Stimulated activated naive CD8-positive, alpha-beta T cell treated with anti-CD3 and anti-CD28 coated beads, Interleukin-15, Interleukin-2, amounts not matched to agents 100 U/mL and 50 U/mL, for 24 hours (primary cell): ENCODE measurements around the gene SOX3.

Experiments used
- ATAC-seq: fragments of 150-1000 bp; cut with Tn5 transposase; one replicate; pipeline ENCODE4 v1.10.0; 2021
- DNase-seq: peaks from one replicate; pipeline ENCODE4 v3.0.0; 2021

The SOX3 gene

DNA sequence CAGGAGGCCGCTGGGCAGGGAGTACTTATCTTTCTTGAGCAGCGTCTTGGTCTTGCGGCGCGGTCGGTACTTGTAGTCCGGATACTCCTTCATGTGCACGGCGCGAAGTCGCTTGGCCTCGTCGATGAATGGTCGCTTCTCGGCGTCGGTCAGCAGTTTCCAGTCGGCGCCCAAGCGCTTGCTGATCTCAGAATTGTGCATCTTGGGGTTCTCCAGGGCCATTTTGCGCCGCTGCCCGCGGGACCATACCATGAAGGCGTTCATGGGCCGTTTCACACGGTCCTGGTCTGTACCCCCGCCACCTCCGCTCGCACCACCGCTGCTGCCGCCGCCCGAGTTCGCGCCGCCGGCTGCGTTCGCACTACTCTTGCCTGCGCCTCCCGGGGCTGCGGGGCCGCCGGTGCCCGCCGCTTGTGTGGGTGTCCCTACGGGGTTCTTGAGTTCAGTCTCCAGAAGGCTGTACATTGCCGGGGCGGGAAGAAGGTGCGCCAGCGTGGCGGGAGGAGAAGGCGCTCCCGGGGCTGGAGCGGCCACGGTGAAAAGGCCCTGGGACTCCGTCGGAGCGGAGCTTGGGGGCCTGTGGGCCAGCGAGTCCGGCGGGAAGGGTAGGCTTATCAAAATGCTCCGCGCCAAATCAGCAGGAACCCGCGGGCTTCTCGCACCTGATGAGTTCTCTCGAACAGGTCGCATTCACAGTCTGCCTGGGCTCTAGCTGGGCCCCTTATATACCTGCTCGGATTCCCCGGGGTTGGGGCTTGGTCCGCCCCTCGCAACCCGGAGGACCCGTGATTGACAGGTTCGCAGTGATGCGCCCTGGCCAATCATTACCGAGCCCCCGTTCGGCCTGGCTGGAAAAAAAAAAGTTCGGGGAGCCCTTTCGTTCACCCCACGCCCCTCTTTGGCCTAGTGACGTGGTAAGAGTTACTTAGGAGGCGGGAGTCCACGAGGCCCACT lies at the start of gene SOX3:
Gene SOX3 (minus strand): TSS at position 699 of the 954 bp plus-strand sequence. CDS start 9 bp downstream, at position 690.
- DNase-seq (no peak), ATAC-seq (no peak)

- no peak for ATAC-seq
- DNase-seq = no peak
Measured at GRCh38 chrX:140548985-140549384, 44.1 kb upstream of the SOX3 start.

GRCh38 chrX:140526171-140526570 lies 21.3 kb upstream of the SOX3 start:
- ATAC-seq (no peak), DNase-seq (no peak)

GRCh38 chrX:140525448-140525847 lies 20.6 kb upstream of the SOX3 start:
- DNase-seq (no peak), ATAC-seq (no peak)

- no peak for DNase-seq
- ATAC-seq = no peak
Measured at GRCh38 chrX:140524556-140524955, 19.7 kb upstream of the SOX3 start.

DNA sequence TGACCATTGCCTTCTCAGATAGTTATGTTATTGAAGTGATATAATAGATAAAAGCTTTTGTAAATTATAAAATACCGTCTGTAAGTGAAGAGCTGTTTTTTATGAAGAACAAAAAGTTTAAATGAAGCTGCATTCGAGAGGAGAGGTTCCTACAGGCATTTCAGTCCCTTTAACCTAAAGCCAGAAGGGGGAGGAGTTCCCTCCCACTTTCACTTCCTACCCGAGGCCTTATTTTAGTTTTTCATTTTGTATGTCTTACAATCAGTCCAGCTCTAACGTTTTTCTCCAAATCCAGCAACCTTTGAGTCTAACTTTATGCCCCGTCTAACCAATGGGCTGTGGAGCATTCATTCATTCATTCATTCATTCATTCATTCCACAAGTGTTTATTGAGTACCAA lies 16.5 kb upstream of the SOX3 start:
- DNase-seq (no peak), ATAC-seq (no peak)

GRCh38 chrX:140514554-140514953 lies 9.7 kb upstream of the SOX3 start:
- DNase-seq = no peak
- ATAC-seq = no peak

DNA sequence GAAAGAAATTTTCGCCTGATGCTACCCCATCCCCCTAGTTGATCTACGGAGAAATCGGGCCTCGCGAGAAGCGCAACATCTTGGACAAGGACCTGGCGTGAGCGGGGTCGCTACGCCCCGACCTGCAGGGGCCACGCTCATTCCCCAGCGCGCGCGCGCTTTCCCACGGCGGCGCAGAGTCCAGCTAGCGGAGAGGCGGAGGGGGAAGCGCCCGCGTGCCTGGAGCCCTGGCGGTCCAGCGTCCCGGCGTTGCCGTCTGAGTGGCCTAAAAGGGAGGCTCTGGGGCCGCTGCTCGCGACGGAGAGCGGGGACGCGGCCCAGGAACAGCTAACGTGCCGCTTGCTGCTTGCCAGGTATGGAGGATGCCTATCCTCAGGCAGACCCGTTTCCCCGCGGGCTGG lies 6.0 kb upstream of the SOX3 start:
- DNase-seq = no peak
- ATAC-seq = no peak

DNA sequence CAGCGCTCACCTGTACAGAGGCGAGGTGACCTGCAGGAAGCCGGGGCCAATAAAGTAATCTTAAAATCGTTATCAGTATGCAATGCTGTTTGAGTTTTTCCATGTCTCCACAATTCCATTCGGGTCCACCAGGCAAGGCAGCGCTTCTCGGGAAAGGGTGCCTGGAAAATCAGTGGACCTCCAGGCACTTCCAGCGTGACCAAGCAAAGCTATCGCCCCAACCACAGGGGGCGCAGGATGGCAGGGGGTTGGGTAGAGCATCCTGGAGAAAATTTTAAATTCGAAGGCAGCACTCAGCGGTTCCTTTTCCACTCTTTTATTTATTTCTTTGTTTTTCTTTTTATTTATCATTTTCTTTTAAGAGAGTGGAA lies 5.4 kb upstream of the SOX3 start:
- ATAC-seq = no peak

GRCh38 chrX:140509468-140510305 lies 4.8 kb upstream of the SOX3 start:
- DNase-seq = no peak
- ATAC-seq = no peak

More for the DNA sequence above, 5.4 kb upstream of the SOX3 start:
- DNase-seq = no peak

GRCh38 chrX:140508958-140509357 lies 4.1 kb upstream of the SOX3 start:
- no peak for ATAC-seq
- no peak for DNase-seq

DNA sequence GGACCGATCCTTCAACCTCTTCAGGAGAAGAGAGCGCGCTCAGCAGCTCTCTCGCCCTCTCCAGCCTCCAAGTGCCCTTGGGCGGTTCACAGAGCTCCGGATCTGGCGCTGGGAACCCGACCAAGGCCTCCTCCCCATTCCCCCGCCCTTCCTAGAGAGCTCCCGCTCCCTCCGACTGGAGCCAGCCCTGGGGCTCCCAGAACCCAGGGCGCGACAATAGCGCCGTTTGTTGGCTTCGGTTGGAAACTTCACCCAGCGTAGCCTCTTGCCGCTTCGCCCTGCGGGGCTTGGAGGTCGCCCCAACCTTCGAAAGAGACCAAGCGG lies 3.1 kb upstream of the SOX3 start:
- ATAC-seq (no peak), DNase-seq (no peak)

DNA sequence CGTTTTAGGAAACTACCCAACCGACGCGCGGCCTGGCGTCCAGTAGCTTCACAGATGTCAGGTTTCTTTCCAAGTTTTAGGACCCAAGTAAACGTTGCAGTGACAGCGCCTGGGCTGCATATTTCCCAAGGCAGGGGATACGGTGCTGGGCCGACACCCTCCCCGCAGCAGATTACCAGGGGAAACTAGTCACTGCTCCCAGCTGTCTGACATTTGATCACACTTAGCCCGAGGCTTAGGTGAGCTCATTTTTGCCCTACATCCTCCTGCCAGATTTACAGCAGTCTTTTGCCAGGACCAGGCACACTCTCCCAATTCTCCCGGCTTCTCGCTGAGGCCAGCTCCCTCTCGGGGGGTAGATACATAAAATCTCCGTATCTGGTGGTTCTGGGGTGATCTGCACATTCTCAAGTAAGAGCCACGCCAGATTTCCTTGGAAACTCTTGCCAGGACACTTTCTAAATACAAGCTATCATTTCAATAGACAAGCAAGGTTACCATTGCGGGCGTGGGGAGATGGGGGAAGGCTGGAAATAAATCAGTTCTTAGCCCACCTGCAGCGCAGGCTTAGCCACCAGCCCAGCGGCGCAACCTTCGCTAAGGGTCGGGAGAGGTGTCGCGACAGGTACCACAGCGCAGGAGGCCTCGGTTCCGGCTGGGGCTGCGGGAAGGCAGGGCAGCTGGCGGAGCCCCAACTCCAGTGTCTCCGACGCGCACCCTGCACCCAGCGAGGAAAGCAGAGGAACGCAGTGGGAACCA lies 2.5 kb upstream of the SOX3 start:
- ATAC-seq = no peak

DNA sequence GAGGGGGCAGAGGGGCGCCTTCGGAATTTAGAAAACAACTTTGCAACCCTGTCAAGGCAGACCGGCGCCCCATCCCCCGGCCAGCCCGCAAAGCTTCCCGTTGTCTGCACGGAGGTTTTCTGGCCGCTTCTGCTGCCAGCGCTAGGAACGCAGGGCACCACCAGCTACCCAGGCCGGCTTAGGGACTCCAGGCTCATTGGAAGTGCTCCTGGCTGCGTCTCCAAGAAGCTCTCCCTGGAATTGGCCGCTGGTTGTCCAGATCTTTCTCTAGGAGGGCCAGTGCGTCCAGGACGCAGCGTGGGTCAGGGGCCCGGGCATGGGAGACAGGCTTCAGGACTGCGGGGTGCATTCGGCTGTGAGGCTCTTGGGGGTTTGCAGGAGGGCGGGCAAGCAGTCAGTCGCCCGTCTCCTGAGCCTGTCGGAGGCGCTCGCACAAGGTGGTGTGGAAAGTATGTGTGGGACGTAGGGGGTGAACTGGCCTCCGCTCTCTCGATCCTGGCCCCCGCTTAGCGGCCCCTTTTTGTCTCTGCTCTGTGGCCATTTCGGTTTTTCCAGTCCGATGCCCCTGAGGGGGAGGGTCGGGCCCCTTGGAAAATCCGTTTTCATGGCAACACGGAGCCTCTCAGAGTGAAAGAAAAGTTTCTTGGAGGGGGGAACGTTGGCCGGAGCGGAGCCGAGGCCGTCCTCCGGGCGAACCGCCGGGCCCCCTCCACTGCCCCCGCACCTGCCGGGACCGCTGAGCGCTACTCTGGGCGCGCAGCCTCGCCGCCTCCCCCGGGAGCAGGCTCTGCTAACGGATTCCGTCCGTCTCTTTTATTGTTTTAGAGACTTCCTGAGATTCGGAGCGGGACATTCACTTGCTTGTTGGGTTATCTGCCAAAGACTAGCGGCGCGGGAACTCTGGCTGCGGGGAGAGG lies 810 bp upstream of the SOX3 start:
- ATAC-seq (no peak), DNase-seq (no peak)

More for the DNA sequence above, 2.5 kb upstream of the SOX3 start:
- DNase-seq = no peak

DNA sequence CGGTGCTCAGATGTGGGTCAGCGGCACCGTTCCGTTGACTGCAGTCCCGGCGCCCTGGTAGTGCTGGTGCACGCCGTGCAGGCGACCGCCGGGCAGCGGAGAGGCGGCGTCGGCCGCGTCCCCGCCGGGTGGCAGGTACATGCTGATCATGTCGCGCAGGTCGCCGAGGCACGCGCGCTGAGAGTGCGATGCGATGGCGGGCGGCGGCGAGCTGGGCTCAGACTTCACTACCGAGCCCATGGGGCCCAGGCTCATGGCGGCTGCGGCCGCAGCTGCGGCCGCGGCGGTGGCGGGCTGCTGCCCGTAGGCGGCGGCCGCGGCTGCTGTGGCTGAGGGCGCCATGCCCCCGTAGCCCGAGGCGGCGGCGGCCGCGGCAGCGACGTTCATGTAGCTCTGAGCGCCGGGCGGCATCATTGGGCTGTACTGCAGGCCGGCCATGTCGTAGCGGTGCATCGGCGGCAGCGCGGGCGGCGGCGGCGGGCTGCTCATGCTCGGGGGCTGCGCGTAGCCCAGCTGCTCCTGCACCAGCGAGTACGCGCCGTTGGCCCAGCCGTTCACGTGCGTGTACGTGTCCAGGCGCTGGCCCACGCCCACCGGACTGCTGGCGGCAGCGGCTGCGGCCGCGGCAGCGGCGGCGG lies 1.0 kb downstream of the SOX3 start:
- DNase-seq (no peak), ATAC-seq (no peak)

DNA sequence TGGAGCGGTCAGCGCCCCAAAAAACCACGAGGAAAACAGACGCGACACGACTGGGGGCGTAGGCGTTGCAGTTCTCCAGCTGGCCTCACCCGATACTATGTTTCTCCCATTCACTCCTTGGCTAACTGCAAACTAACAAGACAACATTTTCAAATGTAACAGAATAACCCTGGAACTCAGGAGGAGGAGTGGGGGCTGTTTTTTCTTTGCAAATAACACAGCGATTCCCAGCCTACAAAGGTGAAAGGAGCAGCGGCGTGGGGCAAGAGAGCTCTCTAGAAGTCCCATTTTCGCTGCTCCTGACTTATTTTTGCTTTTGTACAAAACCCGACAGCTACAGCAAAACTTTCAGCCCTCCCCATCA lies 1.6 kb downstream of the SOX3 start:
- no peak for DNase-seq
- no peak for ATAC-seq

- ATAC-seq = no peak
- no peak for DNase-seq
Measured at GRCh38 chrX:140502491-140503237, 2.2 kb downstream of the SOX3 start.

GRCh38 chrX:140501940-140502468 lies 2.9 kb downstream of the SOX3 start:
- ATAC-seq (no peak), DNase-seq (no peak)

DNA sequence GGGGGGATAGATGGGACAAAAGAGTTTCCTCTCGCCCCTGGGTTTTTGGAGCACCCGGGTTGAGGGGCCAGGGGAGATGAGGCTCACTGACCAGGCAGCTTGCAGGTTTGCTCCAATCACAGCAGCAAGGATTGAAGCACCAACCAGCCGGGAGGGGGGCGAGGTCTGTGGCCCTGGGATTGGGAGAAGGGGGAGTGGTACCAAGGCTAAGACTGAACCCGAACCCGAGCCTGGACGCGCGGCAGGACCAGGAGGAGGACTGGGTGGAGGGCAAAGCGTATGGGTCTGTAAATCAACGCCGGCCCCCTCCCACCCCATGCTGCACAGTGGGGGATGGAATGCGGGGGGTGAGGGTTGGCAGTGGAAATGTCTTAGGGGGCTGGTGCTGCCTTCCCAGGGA lies 3.5 kb downstream of the SOX3 start:
- no peak for ATAC-seq
- DNase-seq = no peak

DNA sequence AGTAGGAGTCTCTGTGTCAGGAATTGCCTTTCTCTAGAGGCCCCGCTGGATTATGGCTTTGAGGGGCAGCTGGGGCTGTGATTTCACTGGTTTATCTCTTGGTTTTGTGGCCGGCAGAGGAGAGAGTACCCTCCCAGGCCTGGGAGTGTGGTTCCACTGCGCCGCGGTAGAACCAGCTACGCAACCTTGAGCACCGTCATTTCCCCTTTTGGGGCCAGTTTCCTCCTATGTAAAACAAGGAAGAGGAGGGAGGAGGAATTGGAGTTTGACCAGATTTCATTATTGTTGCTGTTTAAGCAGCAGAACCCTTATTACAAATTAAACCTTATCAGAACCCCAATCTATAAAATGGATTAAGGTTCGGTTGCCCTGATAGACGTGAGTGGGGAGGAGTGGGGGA lies 4.4 kb downstream of the SOX3 start:
- no peak for ATAC-seq
- no peak for DNase-seq
